Activated CD4-positive, CD25-positive, alpha-beta regulatory T cell treated with anti-CD3 and anti-CD28 coated beads, Interleukin-2, amount 50 U/mL, for 24 hours (primary cell): ENCODE measurements around the gene ERVMER34-1.

Source experiments
- ATAC-seq, 2 donors: fragments of 150-1000 bp; cut with Tn5 transposase; one replicate each; pipeline ENCODE4 v1.10.0; 2021; ENCODE audit warnings: mild to moderate bottlenecking in 1 of 2, moderate library complexity in 1 of 2

Gene ERVMER34-1

DNA sequence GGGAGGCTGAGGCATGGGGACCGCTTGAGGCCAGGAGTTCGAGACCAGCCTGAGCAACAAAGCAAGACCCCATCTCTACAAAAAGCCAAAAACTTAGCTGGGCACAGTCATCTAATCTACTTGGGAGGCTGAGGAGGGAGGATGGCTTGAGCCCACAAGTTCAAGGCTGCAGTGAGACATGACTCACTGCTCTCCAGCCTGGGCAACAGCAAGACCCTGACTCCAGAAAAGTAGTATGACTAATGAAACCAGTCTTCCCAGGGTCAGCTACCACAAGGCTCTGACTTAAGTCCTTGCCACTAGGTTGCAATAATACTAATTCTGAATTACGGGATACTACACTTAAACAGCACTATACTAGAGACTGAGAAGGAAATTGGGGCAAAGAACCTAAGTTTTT is 33.1 kb downstream of the ERVMER34-1 start:
- no peak for ATAC-seq

DNA sequence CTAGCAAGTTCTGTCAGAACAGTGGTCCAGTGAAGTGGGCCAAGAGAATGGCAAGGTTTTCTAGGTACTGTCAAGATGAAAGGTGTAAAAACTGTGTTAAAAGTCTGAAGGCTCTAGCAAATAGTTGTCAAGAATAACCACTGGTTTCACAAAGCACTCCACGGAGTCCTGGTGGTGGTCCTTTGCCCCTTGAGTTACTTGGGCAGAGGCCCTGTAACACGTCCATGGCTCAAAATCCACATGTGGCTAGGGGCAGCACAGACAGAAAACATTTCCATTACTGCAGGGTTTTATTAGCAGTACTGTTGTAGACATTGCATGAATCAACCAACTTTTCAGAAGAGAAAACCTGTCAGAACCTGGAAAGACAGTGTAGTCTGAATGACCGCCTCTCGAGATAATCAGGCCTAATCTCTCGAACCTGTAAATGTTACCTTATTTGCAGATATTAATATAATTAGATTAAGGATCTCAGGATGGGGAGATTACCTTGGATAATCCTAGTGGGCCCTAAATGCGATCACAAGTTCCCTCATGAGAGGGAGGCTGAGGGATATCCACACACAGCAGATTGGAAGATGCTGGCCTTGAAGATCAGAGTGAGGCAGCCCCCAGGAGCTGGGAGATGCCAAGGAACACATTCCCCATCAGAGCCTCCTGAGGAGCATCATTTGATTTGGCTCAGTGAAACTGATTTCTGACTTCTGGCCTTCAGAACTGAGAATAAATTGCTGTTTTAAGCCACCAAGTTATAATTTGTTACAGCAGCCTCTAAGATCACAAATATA is 34.7 kb downstream of the ERVMER34-1 start:
- no peak for ATAC-seq

DNA sequence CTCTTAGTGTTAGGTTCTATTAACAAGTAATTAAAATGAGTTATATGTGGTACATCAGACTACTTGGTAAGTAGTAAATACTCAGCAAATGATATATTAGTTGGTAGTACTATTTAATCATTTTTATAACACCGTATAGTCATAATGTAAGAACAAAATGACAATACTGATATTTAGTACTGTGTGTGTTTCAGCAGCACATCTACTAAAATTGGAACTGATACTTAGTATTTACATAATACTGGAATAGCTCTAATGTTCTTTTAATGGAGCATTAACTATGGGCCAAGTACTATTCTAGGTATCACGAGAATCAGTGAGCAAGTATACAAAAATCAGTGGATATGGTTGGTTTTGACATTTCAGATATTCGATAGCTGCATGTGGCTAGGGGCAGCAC is 35.3 kb downstream of the ERVMER34-1 start:
- ATAC-seq = peak; percentile 5 to 15

DNA sequence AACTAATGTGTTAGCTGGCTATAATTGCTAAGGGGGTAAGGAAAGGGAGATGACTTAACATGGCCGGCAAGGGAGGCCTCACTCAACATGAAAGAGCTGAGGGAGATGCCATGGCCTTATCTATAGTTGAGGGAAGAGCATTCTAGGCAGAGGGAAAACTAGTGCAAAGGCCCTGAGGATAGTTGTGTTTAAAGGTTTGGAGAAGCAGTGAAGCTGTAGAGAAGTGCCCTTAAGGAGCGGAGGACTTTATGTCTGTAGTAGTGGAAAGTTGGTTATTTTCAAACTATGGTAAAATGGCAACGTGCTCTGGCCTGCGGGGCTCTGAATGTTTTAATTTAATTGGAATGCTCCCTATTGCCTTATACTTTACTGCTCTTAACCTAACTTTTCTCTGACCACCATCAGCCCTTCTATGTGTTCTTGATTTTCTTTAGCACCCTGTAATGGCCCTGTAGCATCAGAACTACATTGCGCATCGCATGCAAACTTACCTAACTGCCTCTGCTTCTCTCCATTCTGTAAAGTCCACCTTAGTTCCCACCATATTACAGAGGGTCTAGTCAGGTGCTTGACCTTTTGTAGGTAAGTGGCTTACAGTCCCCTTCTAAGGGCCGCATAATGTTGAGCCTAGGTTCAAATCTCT is 35.8 kb downstream of the ERVMER34-1 start:
- no peak for ATAC-seq

DNA sequence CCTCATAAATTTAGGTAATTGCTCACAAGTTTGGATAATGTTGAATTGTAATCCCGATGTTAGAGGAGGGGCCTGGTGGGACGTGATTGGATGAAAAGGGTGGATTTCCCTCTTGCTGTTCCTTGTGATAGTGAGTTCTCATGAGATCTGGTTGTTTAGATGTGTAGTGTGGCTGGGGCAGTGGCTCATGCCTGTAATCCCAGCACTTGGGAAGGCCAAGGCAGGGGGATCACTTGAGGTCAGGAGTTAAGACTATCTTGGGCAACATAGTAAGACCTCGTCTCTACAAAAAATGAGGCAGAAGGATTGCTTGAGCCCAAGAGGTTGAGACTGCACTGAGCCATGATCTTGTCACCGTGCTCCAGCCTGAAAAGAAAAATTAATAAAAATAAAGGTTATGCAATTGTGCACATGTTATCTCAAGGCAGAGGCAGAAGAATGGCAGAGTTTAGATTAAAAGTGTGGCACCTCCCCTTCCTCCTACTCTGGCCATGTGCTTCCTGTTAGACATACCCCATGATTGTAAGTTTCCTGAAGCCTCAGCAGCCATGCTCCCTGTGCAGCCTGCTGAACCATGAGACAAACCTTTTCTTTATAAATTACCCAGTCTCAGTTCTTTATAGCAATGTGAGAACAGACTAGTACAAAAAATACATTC is 36.5 kb downstream of the ERVMER34-1 start:
- no peak for ATAC-seq

DNA sequence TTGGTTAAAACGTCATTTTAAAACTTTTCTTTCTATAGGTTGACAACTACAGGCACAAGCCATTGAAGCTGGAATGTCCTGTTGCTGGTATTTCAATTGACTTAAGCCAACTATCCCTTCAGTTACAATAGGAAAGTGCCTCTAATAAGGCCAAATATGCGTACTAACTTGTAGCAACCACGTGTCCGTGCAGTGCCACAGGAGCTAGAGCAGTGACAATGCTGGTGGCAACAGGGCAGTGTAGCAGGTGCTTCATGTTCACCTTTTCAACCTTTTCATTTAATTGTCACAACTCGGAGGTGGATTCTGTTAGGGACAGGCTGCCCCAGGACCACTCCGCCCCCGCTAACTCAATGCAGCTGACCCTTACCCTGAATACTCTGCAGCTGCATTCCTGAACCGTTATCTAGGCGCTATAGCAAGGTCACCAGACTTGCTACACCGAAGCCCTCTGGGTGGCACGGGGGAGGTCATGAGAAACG is 37.7 kb downstream of the ERVMER34-1 start:
- ATAC-seq = no peak

DNA sequence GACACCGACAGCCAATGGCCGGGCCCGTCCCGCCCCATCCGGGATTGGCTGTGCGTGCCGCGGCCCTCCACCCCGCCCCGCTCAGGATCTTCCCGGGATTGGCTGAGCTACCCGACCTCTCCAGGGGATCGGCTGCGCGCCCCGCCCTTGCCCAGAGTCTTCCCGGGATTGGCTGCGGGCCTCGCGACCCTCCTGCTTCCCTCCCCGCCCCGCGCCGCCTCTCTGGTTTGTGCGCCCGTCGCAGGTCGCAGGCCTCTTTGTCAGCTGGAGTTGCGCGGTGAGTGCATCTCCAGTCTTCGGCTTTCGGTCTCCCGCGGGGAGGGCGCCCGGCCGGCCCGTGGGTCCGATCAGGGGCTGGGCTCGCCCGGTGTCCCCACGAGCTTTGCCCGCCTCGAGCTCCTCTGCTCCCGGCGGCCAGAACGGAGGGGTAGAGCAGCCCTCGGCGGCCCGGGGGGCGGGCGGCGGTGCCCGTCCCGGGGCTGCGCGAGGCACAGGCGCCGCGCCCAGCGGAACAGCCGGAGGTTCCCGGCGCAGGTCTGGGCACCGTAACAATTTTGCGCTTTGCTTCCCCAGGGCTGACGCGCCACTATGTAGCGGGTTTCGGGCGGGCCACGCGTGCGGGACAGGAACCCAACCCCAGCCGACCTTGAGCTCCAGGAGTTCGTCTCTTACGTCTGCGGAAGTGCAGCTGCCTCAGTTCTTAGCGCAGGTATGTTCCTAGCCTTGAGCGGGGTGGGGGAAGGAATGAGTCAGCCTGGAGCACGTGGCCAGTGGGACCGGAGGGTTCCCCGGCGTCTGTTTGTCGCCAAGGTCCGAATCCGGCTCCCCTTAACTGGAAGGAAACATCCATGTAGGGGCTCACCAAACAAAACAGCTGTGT is 38.7 kb downstream of the ERVMER34-1 start:
- ATAC-seq = peak; percentile 90 to 92

DNA sequence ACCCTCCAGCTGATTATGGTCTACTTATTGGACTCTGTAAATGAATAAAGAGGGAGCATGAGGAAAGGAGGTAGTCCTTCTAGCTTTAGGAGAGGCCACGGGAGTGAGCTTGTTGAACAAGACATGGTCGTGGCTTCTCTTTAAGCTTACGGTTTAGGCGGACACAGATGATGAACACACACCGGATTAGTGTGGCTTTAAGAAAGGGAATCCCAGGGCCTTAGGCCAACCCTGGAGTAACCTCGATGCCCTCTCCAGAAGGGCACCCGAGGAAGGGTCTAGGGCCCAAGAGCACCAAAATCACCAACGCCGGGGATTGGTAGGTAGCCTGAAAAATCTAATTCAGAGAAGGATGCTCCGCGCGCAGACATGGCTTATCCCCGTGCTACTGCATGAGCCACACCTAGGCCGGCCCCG is 39.4 kb downstream of the ERVMER34-1 start:
- ATAC-seq = no peak

DNA sequence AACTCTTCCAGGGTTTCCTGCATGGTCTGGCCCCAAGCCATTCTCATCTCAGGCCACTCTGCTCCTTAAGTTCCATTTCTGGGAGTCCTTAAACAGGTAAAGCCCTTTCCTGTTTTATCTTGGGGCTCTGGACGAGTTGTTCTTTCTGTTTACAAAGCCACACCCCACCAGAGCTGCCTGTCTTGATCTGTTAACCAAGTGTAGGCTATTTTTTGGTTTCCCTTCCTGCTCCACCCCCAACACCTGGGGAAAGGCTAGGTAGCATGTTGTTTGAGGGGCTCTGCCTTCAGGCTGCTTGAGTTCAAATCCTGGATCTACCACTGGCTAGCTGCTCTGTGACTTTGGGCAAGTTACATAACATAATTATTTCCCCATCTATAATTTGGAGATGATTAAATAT is 40.0 kb downstream of the ERVMER34-1 start:
- ATAC-seq = no peak

DNA sequence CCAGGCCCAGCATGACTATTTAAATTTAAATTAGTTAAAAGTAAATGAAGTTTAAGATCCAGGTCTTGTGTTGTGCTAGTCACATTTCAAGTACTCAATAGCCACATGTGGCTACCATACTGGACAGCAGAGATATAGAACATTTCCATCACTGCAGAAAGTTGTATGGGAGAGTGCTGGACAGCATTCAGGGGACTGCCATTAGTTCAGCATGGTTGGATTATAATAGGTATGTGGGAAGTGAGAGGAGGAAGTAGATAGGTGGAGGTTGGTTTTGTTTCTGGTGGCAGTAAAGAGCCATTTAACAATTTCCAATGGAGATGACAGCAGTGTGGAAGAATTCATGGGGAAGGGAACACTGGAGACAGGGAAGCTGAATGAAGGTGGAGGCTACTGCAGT is 42.1 kb downstream of the ERVMER34-1 start:
- ATAC-seq = no peak

DNA sequence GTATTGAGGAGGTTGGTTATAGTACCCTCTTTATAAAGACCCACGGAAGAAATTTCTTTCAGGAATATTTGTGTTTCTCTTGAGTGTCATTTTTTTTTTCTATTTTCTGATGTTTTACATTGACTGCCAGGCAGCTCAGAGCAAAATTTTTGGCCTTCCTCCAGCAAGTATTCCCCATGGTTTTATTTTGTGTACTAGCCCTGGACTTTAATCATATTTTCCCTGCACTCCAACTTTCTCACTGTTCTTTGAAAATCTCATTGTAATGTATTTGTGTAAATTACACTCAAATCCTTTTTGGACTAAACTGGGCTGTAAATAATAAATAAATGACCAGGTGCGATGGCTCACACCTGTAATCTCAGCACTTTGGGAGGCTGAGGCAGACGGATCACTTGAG is 46.6 kb downstream of the ERVMER34-1 start:
- ATAC-seq = no peak

DNA sequence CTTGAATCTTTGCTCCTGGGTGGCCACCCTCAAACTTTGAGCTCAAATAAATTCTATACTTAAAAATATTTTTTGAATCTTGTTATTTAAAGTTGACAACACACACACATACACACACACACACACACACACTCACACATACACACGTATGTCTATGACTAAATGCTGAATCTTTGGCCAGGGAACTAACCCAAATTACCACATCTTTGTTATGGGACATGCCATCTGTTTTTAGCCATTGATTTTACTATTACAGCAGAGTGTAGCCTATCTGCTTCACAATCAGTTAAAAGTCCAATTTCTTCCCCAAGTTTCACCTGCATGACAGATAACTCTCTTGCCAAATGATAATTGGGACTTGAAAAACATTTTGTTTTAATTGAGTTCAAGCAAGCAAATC is 47.1 kb downstream of the ERVMER34-1 start:
- ATAC-seq = no peak

DNA sequence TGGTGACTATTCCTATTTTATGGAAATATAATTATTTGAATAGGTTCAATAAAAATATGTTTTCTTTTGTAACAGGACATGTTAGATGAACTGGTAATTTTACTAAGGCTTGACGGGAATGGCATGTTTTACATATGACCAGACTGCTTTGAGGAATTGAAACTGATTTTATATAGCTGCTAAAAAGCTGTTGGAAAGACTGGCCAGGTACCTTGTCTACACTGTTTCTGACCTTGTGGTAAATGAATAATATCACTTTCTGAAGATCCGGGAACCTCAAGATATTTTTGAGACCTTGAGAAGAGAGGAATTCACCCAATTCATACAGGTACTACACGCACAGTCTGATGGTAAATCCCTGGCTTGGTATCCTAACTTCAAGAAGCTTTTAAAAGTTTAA is 50.0 kb downstream of the ERVMER34-1 start:
- ATAC-seq = no peak

DNA sequence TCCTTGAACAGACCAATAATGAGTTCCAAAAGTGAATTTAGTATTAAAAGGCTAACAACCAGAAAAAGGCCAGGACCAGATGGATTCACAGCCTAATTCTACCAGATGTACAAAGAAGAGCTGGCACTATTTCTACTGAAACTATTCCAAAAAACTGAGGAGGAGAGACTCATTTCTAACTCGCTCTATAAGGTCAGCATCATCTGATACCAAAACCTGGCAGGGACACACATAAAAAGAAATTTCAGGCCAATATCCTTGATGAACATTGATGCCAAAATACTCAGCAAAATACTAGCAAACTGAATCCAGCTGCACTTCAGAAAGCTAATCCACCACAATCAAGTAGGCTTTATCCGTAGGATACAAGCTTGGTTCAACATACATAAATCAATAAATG is 56.3 kb downstream of the ERVMER34-1 start:
- no peak for ATAC-seq

DNA sequence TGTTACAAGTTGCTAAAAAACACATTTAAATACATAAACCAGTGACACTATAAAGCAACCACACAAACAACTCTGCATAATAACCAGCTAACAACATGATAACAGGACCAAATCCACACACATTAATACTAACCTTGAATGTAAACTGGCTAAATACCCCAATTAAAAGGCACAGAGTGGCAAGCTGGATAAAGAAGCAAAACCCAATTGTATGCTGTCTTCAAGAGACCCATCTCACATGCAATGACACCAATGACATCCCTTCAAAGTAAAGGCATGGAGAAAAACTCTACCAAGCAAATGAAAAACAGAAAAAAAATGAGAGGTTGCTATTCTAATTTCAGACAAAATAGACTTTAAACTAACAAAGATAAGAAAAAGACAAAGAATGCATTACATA is 57.7 kb downstream of the ERVMER34-1 start:
- ATAC-seq = no peak
